H9 (cell line): ENCODE data around the gene KIF5C. TPM values are rescaled to one million over a fixed set of nuclear protein-coding genes. Genes with fewer than 3 reads are reported as not detected.

Experiments
- DNase-seq: peaks from one replicate; pipeline ENCODE4 v3.0.0-alpha.2; 2017
- H2AFZ ChIP-seq: one replicate; pipeline ENCODE4 v1.6.1; 2013; ENCODE audit warnings: mild to moderate bottlenecking, low read length, control low read depth, moderate library complexity
- H2AK5ac ChIP-seq: 2 replicates; pipeline ENCODE4 v1.6.1; 2013; ENCODE audit warnings: low read length, control low read depth, mixed read lengths; ENCODE audit not compliant: insufficient read length
- H2BK120ac ChIP-seq: one replicate; pipeline ENCODE4 v1.6.1; 2013; ENCODE audit warnings: low read depth, mild to moderate bottlenecking, low read length, control low read depth, inconsistent platforms; ENCODE audit not compliant: poor library complexity, severe bottlenecking
- H2BK12ac ChIP-seq: 2 replicates; pipeline ENCODE4 v1.6.1; 2013; ENCODE audit warnings: low read length, control low read depth, mixed read lengths, low read depth; ENCODE audit not compliant: insufficient read length
- H2BK15ac ChIP-seq: 2 replicates; pipeline ENCODE4 v1.6.1; 2013; ENCODE audit warnings: low read depth, low read length, control low read depth
- H2BK20ac ChIP-seq: one replicate; pipeline ENCODE4 v1.6.1; 2013; ENCODE audit warnings: low read depth, mild to moderate bottlenecking, low read length, control low read depth, inconsistent platforms; ENCODE audit not compliant: poor library complexity, severe bottlenecking
- H2BK5ac ChIP-seq: 2 replicates; pipeline ENCODE4 v1.6.1; 2013; ENCODE audit warnings: low read length, control low read depth, mixed read lengths; ENCODE audit not compliant: insufficient read length
- H3K14ac ChIP-seq: 2 replicates; pipeline ENCODE4 v1.6.1; 2013; ENCODE audit warnings: low read length, control low read depth; ENCODE audit not compliant: insufficient read depth
- H3K18ac ChIP-seq: 2 replicates; pipeline ENCODE4 v1.6.1; 2013; ENCODE audit warnings: low read depth, mild to moderate bottlenecking, mixed read lengths, low read length, control low read depth; ENCODE audit not compliant: insufficient read length
- H3K23ac ChIP-seq: 2 replicates; pipeline ENCODE4 v1.6.1; 2013; ENCODE audit warnings: low read length, control low read depth, mixed read lengths, low read depth; ENCODE audit not compliant: insufficient read length
- H3K23me2 ChIP-seq: 2 replicates; pipeline ENCODE4 v1.6.1; 2013; ENCODE audit warnings: low read depth, mild to moderate bottlenecking, mixed read lengths, low read length, control low read depth; ENCODE audit not compliant: insufficient read length, poor library complexity, severe bottlenecking
- H3K27ac ChIP-seq: 2 replicates; pipeline ENCODE4 v1.5.1; 2013; ENCODE audit warnings: low read length, control low read depth, mixed read lengths, low read depth; ENCODE audit not compliant: insufficient read length
- H3K27me3 ChIP-seq: 2 replicates; pipeline ENCODE4 v1.6.1; 2013; ENCODE audit warnings: low read length, control low read depth, inconsistent platforms; ENCODE audit not compliant: insufficient read depth
- H3K4ac ChIP-seq: 2 replicates; pipeline ENCODE4 v1.6.1; 2013; ENCODE audit warnings: low read depth, mild to moderate bottlenecking, control low read depth, inconsistent platforms, low read length, moderate library complexity
- H3K4me1 ChIP-seq: 2 replicates; pipeline ENCODE4 v1.6.1; 2013; ENCODE audit warnings: low read length, control low read depth, inconsistent platforms; ENCODE audit not compliant: insufficient read depth
- H3K4me2 ChIP-seq: 2 replicates; pipeline ENCODE4 v1.6.1; 2013; ENCODE audit warnings: low read length, control low read depth, mixed read lengths; ENCODE audit not compliant: insufficient read length, insufficient read depth
- H3K56ac ChIP-seq: 2 replicates; pipeline ENCODE4 v1.6.1; 2013; ENCODE audit warnings: low read depth, mild to moderate bottlenecking, mixed read lengths, low read length, control low read depth; ENCODE audit not compliant: insufficient read length
- H3K79me1 ChIP-seq: 2 replicates; pipeline ENCODE4 v1.6.1; 2013; ENCODE audit warnings: low read depth, mild to moderate bottlenecking, moderate library complexity, low read length, control low read depth, inconsistent platforms; ENCODE audit not compliant: insufficient read depth, poor library complexity, severe bottlenecking
- H3K79me2 ChIP-seq: 2 replicates; pipeline ENCODE4 v1.6.1; 2013; ENCODE audit warnings: low read length, control low read depth, inconsistent platforms; ENCODE audit not compliant: insufficient read depth
- H3K9ac ChIP-seq: 2 replicates; pipeline ENCODE4 v1.6.1; 2013; ENCODE audit warnings: low read length, control low read depth, mixed read lengths; ENCODE audit not compliant: insufficient read length; ENCODE audit errors: extremely low read depth
- H3K9me3 ChIP-seq: one replicate; pipeline ENCODE4 v1.6.1; 2013; ENCODE audit warnings: low read depth, low read length, inconsistent platforms; ENCODE audit not compliant: control insufficient read depth
- H3T11ph ChIP-seq: one replicate; pipeline ENCODE4 v1.6.1; 2013; ENCODE audit warnings: mild to moderate bottlenecking, low read length, control low read depth, inconsistent platforms
- H4K20me1 ChIP-seq: one replicate; pipeline ENCODE4 v1.6.1; 2013; ENCODE audit not compliant: control insufficient read depth, insufficient read length, insufficient read depth
- H4K5ac ChIP-seq: 2 replicates; pipeline ENCODE4 v1.6.1; 2013; ENCODE audit warnings: low read depth, mild to moderate bottlenecking, mixed read lengths, low read length, control low read depth; ENCODE audit not compliant: insufficient read length
- H4K8ac ChIP-seq: replicated peaks from 2 replicates; pipeline ENCODE4 v1.6.1; 2013; ENCODE audit warnings: low read length, control low read depth, mixed read lengths, low read depth; ENCODE audit not compliant: insufficient read length
- H4K91ac ChIP-seq: 2 replicates; pipeline ENCODE4 v1.6.1; 2013; ENCODE audit warnings: low read depth, mild to moderate bottlenecking, moderate library complexity, mixed read lengths, low read length, control low read depth; ENCODE audit not compliant: insufficient read length
- H3K27ac Mint-ChIP-seq, 3 experiments: 2 replicates in 2 of 3; 3 replicates in 1 of 3; pipeline ENCODE4 v1.8.0; 2020 to 2021; ENCODE audit warnings: mixed read lengths in 3 of 3, mild to moderate bottlenecking in 1 of 3, moderate library complexity in 1 of 3
- H3K27me3 Mint-ChIP-seq: 2 replicates; pipeline ENCODE4 v1.8.0; 2021; ENCODE audit warnings: low read depth, mild to moderate bottlenecking, moderate library complexity, mixed read lengths
- H3K36me3 Mint-ChIP-seq, 3 experiments: 2 replicates in 2 of 3; 3 replicates in 1 of 3; pipeline ENCODE4 v1.8.0; 2020 to 2021; ENCODE audit warnings: low read depth in 3 of 3, mixed read lengths in 3 of 3; ENCODE audit not compliant: insufficient read depth in 1 of 3
- H3K4me1 Mint-ChIP-seq, 2 experiments: 2 replicates each; pipeline ENCODE4 v1.8.0; 2020; ENCODE audit warnings: mixed read lengths in 2 of 2
- H3K4me3 Mint-ChIP-seq, 2 experiments: 2 replicates in 1 of 2; 3 replicates in 1 of 2; pipeline ENCODE4 v1.8.0; 2020 to 2021; ENCODE audit warnings: mild to moderate bottlenecking in 2 of 2, mixed read lengths in 2 of 2, moderate library complexity in 1 of 2
- H3K9me3 Mint-ChIP-seq, 2 experiments: 2 replicates in 1 of 2; 3 replicates in 1 of 2; pipeline ENCODE4 v1.8.0; 2020; ENCODE audit warnings: mild to moderate bottlenecking in 2 of 2, mixed read lengths in 2 of 2, moderate library complexity in 1 of 2
- WGBS: extraction: QIAGEN DNeasy Blood & Tissue Kit; methylation state at CpG from one replicate; pipeline ENCODE4 v1.1.7; 2013; ENCODE audit warnings: missing lambda C conversion rate, low lambda C conversion rate, mixed read lengths; ENCODE audit not compliant: insufficient read length; ENCODE audit errors: extremely low coverage; 5-methylcytosine and 5-hydroxymethylcytosine counted together
- total RNA-seq: library from RNA; stranded (reverse); gene quantifications from 2 replicates; pipeline ENCODE4 v1.2.1, GENCODE V29; 2021
- TF ChIP-seq, protein P1 (sequence below): fragments of 200-600 bp; sonication (generic); conservative IDR thresholded peaks from 3 replicates; pipeline ENCODE4 v1.8.0; 2021; ENCODE audit warnings: antibody characterized with exemption, mild to moderate bottlenecking

KIF5C gene
- total RNA-seq, 1 experiment from 2014 or later = 52.9 TPM

DNA sequence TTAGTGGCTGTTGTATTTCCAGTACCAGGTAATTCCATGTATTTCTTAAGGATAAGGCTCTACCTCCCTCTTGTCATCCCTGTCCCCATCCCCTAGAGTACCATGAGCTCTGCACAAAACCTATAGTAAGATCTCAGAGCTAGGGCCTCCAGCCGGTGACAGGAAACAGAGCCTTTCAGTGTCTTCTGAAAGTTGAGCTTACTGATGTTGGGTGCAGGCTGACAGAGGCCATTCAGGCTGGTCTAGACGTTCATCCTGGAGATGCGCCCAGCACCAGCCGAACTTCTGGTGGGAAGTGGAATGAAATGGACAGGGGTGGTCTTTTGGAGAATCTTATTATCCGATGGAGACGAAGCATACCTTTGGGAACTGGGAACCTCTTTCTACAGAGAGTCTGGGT lies 146.7 kb downstream of the KIF5C start:
- Histone ChIP-seq H3K27ac (no peak overlapping the region), H4K8ac (no peak overlapping the region), H2BK15ac (no peak overlapping the region), H2BK20ac (no peak overlapping the region), H3K14ac (no peak overlapping the region), H3K79me2 (no peaks in the 10 kb centered on the region), H3K9me3 (no peaks in the 10 kb centered on the region), H2BK120ac (no peak overlapping the region), H4K5ac (no peak overlapping the region), H4K91ac (no peak overlapping the region), H3K18ac (no peak overlapping the region), H3K4me1 (no peaks in the 10 kb centered on the region), H3K4me2 (no peak overlapping the region), H3K23ac (no peak overlapping the region), H2BK12ac (no peak overlapping the region), H3T11ph (no peak overlapping the region), H2BK5ac (no peak overlapping the region), H2AFZ (no peak overlapping the region), H3K9ac (no peak overlapping the region), H3K56ac (peak overlapping the region; percentile 2), H3K4ac (no peak overlapping the region), H4K20me1 (no peaks in the 10 kb centered on the region), H2AK5ac (no peak overlapping the region), H3K23me2 (no peaks in the 10 kb centered on the region), H3K27me3 (no peaks in the 10 kb centered on the region), H3K79me1 (no peaks in the 10 kb centered on the region)
- TF ChIP-seq, protein P1, sequence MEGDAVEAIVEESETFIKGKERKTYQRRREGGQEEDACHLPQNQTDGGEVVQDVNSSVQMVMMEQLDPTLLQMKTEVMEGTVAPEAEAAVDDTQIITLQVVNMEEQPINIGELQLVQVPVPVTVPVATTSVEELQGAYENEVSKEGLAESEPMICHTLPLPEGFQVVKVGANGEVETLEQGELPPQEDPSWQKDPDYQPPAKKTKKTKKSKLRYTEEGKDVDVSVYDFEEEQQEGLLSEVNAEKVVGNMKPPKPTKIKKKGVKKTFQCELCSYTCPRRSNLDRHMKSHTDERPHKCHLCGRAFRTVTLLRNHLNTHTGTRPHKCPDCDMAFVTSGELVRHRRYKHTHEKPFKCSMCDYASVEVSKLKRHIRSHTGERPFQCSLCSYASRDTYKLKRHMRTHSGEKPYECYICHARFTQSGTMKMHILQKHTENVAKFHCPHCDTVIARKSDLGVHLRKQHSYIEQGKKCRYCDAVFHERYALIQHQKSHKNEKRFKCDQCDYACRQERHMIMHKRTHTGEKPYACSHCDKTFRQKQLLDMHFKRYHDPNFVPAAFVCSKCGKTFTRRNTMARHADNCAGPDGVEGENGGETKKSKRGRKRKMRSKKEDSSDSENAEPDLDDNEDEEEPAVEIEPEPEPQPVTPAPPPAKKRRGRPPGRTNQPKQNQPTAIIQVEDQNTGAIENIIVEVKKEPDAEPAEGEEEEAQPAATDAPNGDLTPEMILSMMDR = no peak
- H3K36me3 Mint-ChIP-seq = peaks cover 0 to 25% (median 18%) of the 10 kb centered on the region in 3 experiments; a peak in 5 of 7 replicates
- H3K9me3 Mint-ChIP-seq = no peaks in the 10 kb centered on the region
- peaks cover 6 to 10% of the 10 kb centered on the region in 2 experiments; a peak in 3 of 4 replicates for H3K4me1 Mint-ChIP-seq
- WGBS = no CpG with 5 or more reads among the region's 6 CpGs
- H3K4me3 Mint-ChIP-seq = no peak overlapping the region
- peak overlapping the region in 1 of 3 experiments; percentile 69; a peak in 2 of 7 replicates for H3K27ac Mint-ChIP-seq
- no peak for DNase-seq
- H3K27me3 Mint-ChIP-seq = no peaks in the 10 kb centered on the region
